Activated naive CD8-positive, alpha-beta T cell (primary cell): Measurements from ENCODE around the gene ANKRD23.
"Not testable (repeated sequence)": the region's sequence is repeated elsewhere in the genome, so short reads cannot be mapped to it uniquely, and the experiment has no call there.

Experiments used
- H3K27ac Mint-ChIP-seq: one replicate; pipeline ENCODE4 v1.8.0; 2021; ENCODE audit warnings: mixed read lengths
- H3K27me3 Mint-ChIP-seq: one replicate; pipeline ENCODE4 v1.8.0; 2021; ENCODE audit warnings: mixed read lengths
- H3K36me3 Mint-ChIP-seq: one replicate; pipeline ENCODE4 v1.8.0; 2021; ENCODE audit warnings: mixed read lengths
- H3K4me1 Mint-ChIP-seq: one replicate; pipeline ENCODE4 v1.8.0; 2021; ENCODE audit warnings: low read depth, mixed read lengths
- H3K4me3 Mint-ChIP-seq: one replicate; pipeline ENCODE4 v1.8.0; 2021; ENCODE audit warnings: mild to moderate bottlenecking, mixed read lengths
- H3K9me3 Mint-ChIP-seq: one replicate; pipeline ENCODE4 v1.8.0; 2021; ENCODE audit warnings: low read depth, mixed read lengths

ANKRD23 gene

GRCh38 chr2:96843538-96844268 is at the start of gene ANKRD23:
TSS of gene ANKRD23 (minus strand) at chr2:96844021. CDS start at chr2:96843992, 29 bp downstream.
- Mint-ChIP-seq H3K4me1 (peaks cover 11% of the 10 kb centered on the region), H3K9me3 (no peaks in the 10 kb centered on the region), H3K4me3 (no peak within 1 kb of the TSS), H3K36me3 (peaks cover 3% of the 10 kb centered on the region), H3K27me3 (no peaks in the 10 kb centered on the region), H3K27ac (no peak within 1 kb of the TSS)

- Mint-ChIP-seq H3K4me1 (peaks cover 50% of the 10 kb centered on the region), H3K9me3 (no peaks in the 10 kb centered on the region), H3K36me3 (no peaks in the 10 kb centered on the region), H3K27ac (no peak overlapping the region), H3K4me3 (no peak overlapping the region), H3K27me3 (no peaks in the 10 kb centered on the region)
These were observed 47.9 kb upstream of the ANKRD23 start for GRCh38 chr2:96891591-96892333.

GRCh38 chr2:96890726-96891385 is 47.0 kb upstream of the ANKRD23 start:
- H3K27ac Mint-ChIP-seq: no peak overlapping the region
- H3K36me3 Mint-ChIP-seq: no peaks in the 10 kb centered on the region
- no peaks in the 10 kb centered on the region for H3K9me3 Mint-ChIP-seq
- peak overlapping the region; percentile 14 for H3K4me3 Mint-ChIP-seq
- no peaks in the 10 kb centered on the region for H3K27me3 Mint-ChIP-seq
- H3K4me1 Mint-ChIP-seq: peaks cover 42% of the 10 kb centered on the region

GRCh38 chr2:96890252-96890651 is 46.4 kb upstream of the ANKRD23 start:
- Mint-ChIP-seq H3K27ac (no peak overlapping the region), H3K4me3 (no peak overlapping the region), H3K27me3 (no peaks in the 10 kb centered on the region), H3K4me1 (peaks cover 36% of the 10 kb centered on the region), H3K9me3 (no peaks in the 10 kb centered on the region), H3K36me3 (no peaks in the 10 kb centered on the region)

GRCh38 chr2:96889502-96889901 is 45.7 kb upstream of the ANKRD23 start:
- H3K27me3 Mint-ChIP-seq, H3K9me3 Mint-ChIP-seq, H3K4me3 Mint-ChIP-seq, H3K36me3 Mint-ChIP-seq, H3K27ac Mint-ChIP-seq: not testable (repeated sequence)
- peaks cover 32% of the 10 kb centered on the region for H3K4me1 Mint-ChIP-seq

GRCh38 chr2:96888072-96889011 is 44.5 kb upstream of the ANKRD23 start:
- Mint-ChIP-seq H3K27me3 (no peaks in the 10 kb centered on the region), H3K27ac (no peak overlapping the region), H3K36me3 (no peaks in the 10 kb centered on the region), H3K4me3 (no peak overlapping the region), H3K4me1 (peaks cover 31% of the 10 kb centered on the region), H3K9me3 (no peaks in the 10 kb centered on the region)

- Mint-ChIP-seq H3K27ac (no peak overlapping the region), H3K27me3 (no peaks in the 10 kb centered on the region), H3K4me3 (no peak overlapping the region), H3K36me3 (no peaks in the 10 kb centered on the region), H3K4me1 (peaks cover 24% of the 10 kb centered on the region), H3K9me3 (no peaks in the 10 kb centered on the region)
These were observed 43.7 kb upstream of the ANKRD23 start for GRCh38 chr2:96887493-96888012.

- no peaks in the 10 kb centered on the region for H3K9me3 Mint-ChIP-seq
- H3K4me3 Mint-ChIP-seq: no peak overlapping the region
- H3K36me3 Mint-ChIP-seq: no peaks in the 10 kb centered on the region
- H3K27me3 Mint-ChIP-seq: no peaks in the 10 kb centered on the region
- no peak overlapping the region for H3K27ac Mint-ChIP-seq
- H3K4me1 Mint-ChIP-seq: peaks cover 6% of the 10 kb centered on the region
These were observed 41.9 kb upstream of the ANKRD23 start for GRCh38 chr2:96885432-96886347.

- no peaks in the 10 kb centered on the region for H3K27me3 Mint-ChIP-seq
- peaks cover 3% of the 10 kb centered on the region for H3K4me1 Mint-ChIP-seq
- H3K9me3 Mint-ChIP-seq: no peaks in the 10 kb centered on the region
- H3K27ac Mint-ChIP-seq: no peak overlapping the region
- H3K4me3 Mint-ChIP-seq: no peak overlapping the region
- no peaks in the 10 kb centered on the region for H3K36me3 Mint-ChIP-seq
These were observed 40.7 kb upstream of the ANKRD23 start for GRCh38 chr2:96884299-96885094.

GRCh38 chr2:96883306-96883705 is 39.5 kb upstream of the ANKRD23 start:
- Mint-ChIP-seq H3K27me3 (no peaks in the 10 kb centered on the region), H3K36me3 (no peaks in the 10 kb centered on the region), H3K9me3 (no peaks in the 10 kb centered on the region), H3K4me1 (peaks cover 3% of the 10 kb centered on the region), H3K27ac (no peak overlapping the region), H3K4me3 (no peak overlapping the region)

- H3K4me1 Mint-ChIP-seq: peaks cover under 1% of the 10 kb centered on the region
- H3K27ac Mint-ChIP-seq: no peak overlapping the region
- no peaks in the 10 kb centered on the region for H3K27me3 Mint-ChIP-seq
- no peaks in the 10 kb centered on the region for H3K36me3 Mint-ChIP-seq
- no peak overlapping the region for H3K4me3 Mint-ChIP-seq
- no peaks in the 10 kb centered on the region for H3K9me3 Mint-ChIP-seq
These were observed 39.1 kb upstream of the ANKRD23 start for GRCh38 chr2:96882906-96883305.

GRCh38 chr2:96882230-96882629 is 38.4 kb upstream of the ANKRD23 start:
- Mint-ChIP-seq H3K4me3 (no peak overlapping the region), H3K4me1 (no peaks in the 10 kb centered on the region), H3K36me3 (no peaks in the 10 kb centered on the region), H3K27ac (no peak overlapping the region), H3K27me3 (no peaks in the 10 kb centered on the region), H3K9me3 (no peaks in the 10 kb centered on the region)
